BE2C (cell line): Measurements from ENCODE around the gene PCDHGC4.

Experiments
- DNase-seq: peaks from one replicate; pipeline ENCODE4 v3.0.0-alpha.2; 2020
- H3K27me3 ChIP-seq: fragments of 250-450 bp; sonication (Bioruptor Pico); 2 replicates; pipeline ENCODE4 v1.5.1; 2020; ENCODE audit warnings: mild to moderate bottlenecking
- H3K36me3 ChIP-seq: fragments of 250-450 bp; sonication (Bioruptor Pico); 2 replicates; pipeline ENCODE4 v1.5.1; 2020; ENCODE audit warnings: mild to moderate bottlenecking
- H3K4me1 ChIP-seq: fragments of 250-450 bp; sonication (Bioruptor Pico); 2 replicates; pipeline ENCODE4 v1.5.1; 2020
- H3K4me3 ChIP-seq: 2 replicates; pipeline ENCODE4 v1.5.1; 2011; ENCODE audit warnings: low read depth, low read length
- H3K9me3 ChIP-seq: fragments of 250-450 bp; sonication (Bioruptor Pico); 2 replicates; pipeline ENCODE4 v1.5.1; 2020
- TF ChIP-seq, protein P1 (sequence below): IDR thresholded peaks from 2 replicates; pipeline ENCODE4 v1.5.1; 2012; ENCODE audit warnings: mild to moderate bottlenecking, low read depth, low read length

Gene PCDHGC4

DNA sequence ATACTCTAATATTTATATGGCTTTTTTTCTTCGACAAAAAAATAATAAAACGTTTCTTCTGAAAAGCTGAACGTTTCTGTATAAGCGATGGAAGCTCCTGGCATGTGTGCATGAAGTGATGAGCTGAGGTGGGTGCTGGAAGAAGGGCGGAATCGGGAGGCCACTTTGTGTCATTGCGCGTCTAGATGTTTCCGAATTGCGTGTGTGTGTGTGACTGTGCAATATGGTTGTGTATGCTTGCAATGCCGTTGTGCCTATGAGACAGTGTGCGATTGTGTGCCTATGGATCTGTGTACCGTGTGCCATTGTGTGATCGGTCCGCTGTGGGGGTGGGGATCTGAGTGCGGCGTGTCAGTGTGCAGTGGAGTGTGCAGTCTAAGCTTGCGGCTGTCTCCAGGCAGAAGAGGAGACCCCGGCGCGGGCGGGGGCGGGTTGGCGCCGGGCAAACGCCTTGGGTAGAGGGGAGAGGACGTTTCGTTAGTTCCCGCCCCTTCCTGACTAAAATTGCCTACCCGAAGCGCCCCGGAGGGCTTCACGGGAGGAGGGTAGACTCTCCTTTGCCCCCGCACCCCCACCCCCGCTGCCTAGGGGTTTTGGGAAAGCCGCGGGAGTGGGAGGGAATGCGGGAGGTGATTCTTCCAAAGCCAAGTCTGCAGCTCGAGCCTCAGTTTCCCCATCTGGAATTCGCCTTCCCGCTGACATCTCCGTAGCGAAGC, 28.2 kb downstream of the PCDHGC4 start:
- peak; percentile 87 for DNase-seq
- Histone ChIP-seq H3K4me1 (peaks cover 19% of the 10 kb centered on the region), H3K36me3 (peaks cover 41% of the 10 kb centered on the region), H3K4me3 (peak overlapping the region; percentile 73), H3K9me3 (no peaks in the 10 kb centered on the region), H3K27me3 (no peaks in the 10 kb centered on the region)
- TF ChIP-seq, protein P1, sequence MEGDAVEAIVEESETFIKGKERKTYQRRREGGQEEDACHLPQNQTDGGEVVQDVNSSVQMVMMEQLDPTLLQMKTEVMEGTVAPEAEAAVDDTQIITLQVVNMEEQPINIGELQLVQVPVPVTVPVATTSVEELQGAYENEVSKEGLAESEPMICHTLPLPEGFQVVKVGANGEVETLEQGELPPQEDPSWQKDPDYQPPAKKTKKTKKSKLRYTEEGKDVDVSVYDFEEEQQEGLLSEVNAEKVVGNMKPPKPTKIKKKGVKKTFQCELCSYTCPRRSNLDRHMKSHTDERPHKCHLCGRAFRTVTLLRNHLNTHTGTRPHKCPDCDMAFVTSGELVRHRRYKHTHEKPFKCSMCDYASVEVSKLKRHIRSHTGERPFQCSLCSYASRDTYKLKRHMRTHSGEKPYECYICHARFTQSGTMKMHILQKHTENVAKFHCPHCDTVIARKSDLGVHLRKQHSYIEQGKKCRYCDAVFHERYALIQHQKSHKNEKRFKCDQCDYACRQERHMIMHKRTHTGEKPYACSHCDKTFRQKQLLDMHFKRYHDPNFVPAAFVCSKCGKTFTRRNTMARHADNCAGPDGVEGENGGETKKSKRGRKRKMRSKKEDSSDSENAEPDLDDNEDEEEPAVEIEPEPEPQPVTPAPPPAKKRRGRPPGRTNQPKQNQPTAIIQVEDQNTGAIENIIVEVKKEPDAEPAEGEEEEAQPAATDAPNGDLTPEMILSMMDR: no peak

DNA sequence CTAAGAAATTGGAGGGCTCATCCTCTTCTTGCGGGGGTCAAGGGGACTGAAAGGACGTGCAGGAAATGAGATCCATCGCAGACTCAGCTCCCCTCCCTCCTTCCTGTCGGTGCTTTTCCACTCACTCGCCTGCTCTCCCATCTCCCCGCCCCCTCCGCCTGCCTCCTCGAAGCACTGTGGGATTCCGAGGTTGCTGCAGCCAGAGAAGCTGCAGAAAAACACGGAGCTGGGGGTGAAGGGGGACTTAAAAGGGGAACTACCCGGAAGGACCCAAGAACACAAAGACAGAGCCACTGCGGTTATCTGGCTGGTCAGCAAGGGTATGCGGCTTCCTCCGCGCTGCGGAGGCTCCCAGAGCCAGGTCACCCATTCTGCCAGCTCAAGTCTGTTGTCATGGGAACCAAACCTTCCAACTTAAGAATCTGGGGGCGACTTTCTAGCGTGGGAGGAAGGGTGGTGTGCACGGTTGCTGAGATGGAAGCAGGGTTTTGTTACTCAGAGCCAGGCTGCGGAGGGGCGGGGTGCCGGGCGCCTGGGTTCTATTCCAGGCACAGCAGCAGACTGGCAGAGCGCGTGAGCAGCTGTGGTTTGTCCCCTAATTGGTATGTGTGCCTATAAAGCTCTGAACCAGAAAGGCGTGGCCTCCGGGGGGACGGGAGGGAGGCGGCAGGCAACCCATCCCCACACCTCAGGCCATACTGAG, 28.9 kb downstream of the PCDHGC4 start:
- H3K27me3 ChIP-seq: no peaks in the 10 kb centered on the region
- peak overlapping the region; percentile 73 for H3K4me3 ChIP-seq
- peaks cover 41% of the 10 kb centered on the region for H3K36me3 ChIP-seq
- TF ChIP-seq, protein P1: no peak
- peaks cover 14% of the 10 kb centered on the region for H3K4me1 ChIP-seq
- peak; percentile 89 for DNase-seq
- no peaks in the 10 kb centered on the region for H3K9me3 ChIP-seq

DNA sequence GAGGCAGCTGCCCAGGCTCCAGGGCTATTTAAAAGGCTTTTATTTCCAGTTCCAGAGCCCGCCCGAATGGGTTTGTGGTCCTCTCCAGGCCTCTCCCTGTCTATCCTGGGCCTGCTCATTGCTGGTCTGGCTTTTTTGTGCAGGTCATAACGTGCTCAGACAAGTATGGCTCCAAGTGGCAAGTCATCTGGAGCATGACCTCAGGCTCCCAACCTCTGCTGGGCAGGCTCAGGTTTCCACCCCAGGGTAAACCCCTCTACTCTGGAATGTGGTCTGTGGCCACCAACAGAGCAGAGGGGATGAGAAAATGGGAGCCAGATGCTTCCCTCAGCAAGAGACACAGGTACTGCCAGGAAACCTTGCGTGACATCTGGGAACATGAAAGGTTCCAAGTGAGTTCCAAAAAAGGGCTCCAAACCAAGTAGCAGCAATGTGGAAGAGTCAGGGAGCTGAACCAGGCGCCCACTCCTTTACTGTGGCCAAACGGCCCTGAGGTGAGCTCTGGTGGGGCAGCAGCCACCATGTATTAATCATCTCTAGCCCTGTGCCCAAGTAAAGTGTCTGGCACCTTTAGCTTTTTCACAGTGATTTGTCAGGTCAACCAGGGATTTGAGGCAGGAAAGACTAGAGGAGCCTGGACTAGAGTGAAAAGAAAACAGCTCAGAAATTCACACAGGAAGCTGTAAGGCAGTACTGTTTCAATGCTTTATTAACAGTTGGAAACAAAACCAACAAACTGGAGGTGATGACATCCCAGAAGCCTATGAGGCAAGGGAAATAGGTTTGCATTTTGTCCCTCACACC, 29.7 kb downstream of the PCDHGC4 start:
- DNase-seq: peak; percentile 90
- Histone ChIP-seq H3K4me3 (peak overlapping the region; percentile 73), H3K27me3 (no peaks in the 10 kb centered on the region), H3K9me3 (no peaks in the 10 kb centered on the region), H3K36me3 (peaks cover 48% of the 10 kb centered on the region), H3K4me1 (peaks cover 11% of the 10 kb centered on the region)
- TF ChIP-seq, protein P1: no peak

DNA sequence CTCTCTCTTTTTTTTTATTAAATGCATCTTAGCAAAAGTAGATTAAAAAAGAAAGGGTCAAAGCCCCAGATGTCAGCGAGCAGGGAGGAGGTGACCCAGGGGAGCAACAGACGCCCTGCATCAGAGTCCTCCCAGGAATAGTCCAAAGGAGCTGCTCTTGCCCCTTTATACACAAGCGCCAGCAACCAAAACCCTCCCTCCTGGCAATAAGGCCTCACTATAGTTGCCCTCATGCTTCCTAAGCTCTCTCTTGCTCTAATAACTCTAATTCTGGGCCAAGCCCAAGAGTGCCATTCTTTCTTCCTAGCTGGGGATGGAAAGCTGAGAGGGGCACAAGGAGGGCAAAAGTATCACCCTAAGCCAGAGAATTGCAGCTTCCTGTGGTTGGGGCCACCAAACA, 30.3 kb downstream of the PCDHGC4 start:
- peaks cover 7% of the 10 kb centered on the region for H3K4me1 ChIP-seq
- peaks cover 52% of the 10 kb centered on the region for H3K36me3 ChIP-seq
- H3K9me3 ChIP-seq: no peaks in the 10 kb centered on the region
- no peaks in the 10 kb centered on the region for H3K27me3 ChIP-seq
- no peak overlapping the region for H3K4me3 ChIP-seq
- TF ChIP-seq, protein P1: no peak
- DNase-seq: no peak

DNA sequence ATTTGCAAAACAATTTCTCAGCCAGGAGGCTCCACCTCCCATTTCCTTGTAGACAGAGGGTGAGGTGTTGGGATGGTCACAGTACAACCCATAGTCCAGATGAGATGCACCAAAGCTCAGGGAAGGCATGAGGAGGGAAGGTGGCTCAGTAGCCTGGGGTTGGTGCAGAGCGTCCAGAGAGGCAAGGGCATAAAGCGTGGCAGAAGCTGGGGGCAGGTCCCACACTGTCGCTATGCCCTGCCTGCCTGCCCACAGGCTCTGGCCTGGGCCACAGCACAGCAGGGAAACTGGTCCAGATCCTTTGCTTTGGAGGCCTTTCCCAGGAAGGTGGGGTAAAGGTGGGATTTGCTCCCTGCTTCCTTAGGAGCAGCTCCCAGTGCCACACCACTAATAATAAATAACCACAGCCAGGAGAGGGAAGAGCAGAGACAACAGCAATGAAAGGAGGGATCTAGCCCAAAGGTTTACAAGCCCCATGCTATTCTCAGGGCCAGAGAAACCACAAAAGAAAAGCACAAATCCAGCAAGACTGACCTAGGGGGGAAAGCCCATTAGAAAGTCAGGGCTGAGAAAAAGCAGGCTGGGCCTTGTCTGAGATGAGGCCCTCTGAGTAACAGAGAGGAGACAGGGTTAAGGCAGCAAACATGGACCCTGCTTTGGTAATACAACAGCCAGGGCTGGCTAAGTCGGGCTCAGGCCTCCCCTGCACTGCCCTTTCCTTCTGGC, 31.3 kb downstream of the PCDHGC4 start:
- H3K9me3 ChIP-seq: no peaks in the 10 kb centered on the region
- H3K4me1 ChIP-seq: peaks cover 7% of the 10 kb centered on the region
- H3K4me3 ChIP-seq: no peak overlapping the region
- peaks cover 52% of the 10 kb centered on the region for H3K36me3 ChIP-seq
- TF ChIP-seq, protein P1: no peak
- H3K27me3 ChIP-seq: no peaks in the 10 kb centered on the region
- DNase-seq: no peak
